NCI-H226 (cell line): ENCODE measurements around the gene PODXL.

Source experiments
- DNase-seq: peaks from one replicate; pipeline ENCODE4 v3.0.0-alpha.2; 2015

PODXL gene

GRCh38 chr7:131563918-131564317 is 7.5 kb upstream of the PODXL start:
- DNase-seq = no peak

DNA sequence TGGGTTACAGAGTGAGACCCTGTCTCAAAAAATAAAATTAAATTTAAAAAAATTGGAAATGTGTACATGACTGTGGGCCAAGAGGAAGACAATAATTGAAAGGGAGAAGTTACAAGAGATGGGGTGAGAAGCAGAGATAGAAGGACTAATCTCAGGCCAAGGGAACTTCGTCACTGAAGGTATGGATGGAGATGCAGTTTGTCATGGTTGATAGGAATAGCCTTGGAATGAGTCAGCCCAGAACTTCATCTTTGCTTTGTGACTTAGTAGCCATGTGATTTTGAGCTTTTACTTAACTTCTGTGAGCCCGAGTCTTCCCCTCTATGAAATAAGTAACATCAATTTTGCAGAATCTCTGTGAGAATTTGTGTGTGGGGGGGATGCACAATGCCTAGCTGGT is 6.5 kb upstream of the PODXL start:
- DNase-seq = no peak

- no peak for DNase-seq
Observed at GRCh38 chr7:131560061-131560460, 3.6 kb upstream of the PODXL start.

- no peak for DNase-seq
Observed at GRCh38 chr7:131557652-131558385, 1.4 kb upstream of the PODXL start.

DNA sequence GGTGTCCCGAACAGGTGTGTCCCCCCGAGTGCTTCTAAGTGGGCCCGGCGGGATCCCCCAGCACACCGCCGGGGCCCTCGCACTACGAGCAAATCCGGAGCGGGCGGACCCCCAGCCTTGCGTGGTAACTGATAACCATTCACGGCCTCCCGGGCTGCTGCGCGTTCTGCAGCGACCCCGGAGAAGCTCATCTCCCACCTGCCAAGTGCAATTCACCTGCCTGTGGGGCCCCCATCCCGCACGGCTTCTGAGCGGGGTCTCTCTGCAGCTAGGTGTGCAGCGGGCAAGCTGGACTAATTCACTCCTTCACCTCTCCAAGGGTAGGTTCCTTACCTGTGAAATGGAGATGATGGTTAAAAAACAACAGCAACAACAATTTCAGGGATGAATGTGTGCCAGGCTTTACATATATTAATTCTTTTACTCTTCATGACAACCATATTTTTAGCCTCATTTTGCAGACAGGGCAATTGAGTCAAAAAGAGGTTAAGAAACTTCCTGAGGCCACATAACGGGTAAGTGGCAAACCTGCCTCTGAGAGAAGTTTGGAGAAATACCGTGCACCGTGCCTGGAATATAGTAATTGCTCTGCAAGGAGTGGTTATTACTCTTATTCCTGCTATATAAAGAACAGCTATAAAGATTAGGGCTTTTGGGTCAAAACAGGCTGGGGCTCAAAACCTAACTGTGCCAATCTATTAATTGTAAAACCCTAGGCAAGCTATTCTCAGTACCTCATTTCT is 652 bp upstream of the PODXL start:
- DNase-seq = no peak

DNA sequence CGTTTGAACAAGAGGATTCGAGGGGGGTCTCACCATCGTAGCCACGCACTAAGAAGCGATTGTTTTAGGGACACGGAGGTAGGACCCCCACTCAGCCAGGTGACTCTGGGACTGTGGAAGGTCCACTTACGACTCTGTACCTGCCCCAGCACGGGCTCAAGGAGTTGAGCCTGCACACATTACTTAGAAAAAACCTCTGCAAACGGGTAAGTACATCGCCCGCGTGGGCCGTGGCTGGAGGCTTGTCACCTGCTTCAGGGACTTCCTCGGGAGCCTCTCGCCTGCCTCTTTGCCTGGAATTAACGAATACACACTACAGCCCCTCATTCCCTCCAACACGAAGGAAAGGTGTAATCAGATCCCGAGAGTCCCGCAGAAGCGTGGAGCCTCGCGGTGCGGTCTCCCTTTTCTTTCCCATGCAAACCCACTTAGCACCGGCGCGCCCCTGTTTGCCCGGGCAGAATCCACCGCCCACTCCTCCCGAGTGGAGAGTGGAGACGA is 826 bp downstream of the PODXL start:
- no peak for DNase-seq

DNA sequence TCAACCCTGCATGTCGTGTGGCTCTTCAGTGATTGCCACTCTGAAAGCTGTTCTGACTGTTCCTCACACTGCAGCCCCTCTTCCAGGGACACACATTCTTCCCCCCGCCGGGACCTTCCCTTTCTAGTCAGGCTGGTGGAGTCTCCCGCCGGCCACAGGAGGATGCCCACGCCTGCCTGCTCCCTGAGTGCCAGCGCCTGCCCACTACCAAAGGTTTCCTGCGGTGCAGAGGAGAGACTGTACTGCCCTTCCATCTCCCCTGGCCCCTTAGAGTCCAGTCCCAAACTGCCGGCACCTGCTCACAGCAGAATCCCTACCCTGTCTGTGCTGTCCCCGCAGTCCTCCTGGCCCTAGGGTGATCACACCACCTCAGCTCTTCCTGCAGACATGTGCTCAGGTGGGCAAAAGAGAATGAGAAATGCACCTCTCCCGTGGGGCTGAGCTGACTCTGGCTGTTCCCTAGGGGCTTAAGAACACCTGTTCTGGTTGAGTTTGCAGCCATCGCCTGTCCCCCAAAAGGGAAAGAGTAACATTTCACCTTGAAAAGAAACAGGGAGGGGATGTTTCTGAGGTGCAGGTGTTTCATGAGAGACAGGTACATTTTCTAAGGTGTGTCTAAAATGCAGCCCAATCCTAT is 1.4 kb downstream of the PODXL start:
- no peak for DNase-seq

DNA sequence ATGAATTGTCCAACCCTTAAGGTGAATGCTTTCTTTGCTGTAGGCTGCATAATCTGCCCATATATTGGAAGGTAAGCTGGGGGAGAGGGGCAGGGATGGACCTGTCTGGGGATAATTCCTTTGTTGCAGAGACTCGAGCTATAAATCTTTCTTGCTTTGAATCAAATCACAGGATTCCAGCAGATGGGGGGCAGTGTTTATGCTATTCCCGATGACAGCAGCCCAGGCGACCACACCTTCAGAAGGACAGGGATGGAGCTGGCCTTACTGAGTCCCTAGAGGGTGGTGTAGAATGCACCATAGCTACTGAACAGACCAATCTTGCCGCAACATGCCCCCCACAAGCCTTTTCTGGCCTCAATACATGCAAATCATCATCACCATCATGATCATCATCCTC is 2.5 kb downstream of the PODXL start:
- no peak for DNase-seq

DNA sequence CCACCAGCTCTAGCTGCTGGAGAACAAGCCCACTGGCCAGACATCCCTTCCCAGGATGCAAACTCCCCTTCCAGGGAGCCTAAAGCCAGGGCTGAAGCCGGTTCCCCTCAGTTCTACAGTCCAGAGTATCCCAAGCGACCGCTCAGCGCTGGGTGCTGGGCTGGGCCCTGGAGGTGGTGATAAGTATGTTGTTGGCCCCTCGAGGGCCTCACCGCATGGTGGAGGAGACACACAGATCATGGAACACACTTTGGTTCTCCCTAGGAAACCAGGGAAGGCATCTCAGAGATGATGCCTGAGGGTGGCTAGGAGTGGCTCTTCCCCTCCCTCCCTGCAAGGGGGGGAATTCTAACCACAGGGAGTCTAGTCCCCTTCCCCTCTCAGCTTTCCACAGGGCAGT is 4.4 kb downstream of the PODXL start:
- no peak for DNase-seq

- no peak for DNase-seq
Observed at GRCh38 chr7:131550846-131551245, 5.6 kb downstream of the PODXL start.

DNA sequence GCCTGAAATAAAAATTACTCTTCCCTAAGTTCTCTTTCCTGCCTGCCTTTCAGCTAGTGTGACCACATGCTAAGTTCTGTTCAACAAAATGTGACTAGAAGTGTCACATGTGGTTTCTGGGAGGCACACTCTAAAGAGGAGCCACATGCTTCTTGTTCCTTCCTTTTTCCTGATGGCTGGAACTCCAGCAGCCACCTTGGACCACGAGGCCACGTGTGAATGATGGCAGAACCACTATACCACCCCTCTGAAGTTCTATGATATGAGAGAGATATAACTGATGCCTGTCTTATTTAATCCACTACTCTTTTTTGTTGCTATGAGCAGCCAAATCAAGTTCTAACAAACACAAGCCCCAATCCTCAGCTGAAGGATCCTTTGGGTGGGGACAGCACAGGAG is 8.1 kb downstream of the PODXL start:
- no peak for DNase-seq

DNA sequence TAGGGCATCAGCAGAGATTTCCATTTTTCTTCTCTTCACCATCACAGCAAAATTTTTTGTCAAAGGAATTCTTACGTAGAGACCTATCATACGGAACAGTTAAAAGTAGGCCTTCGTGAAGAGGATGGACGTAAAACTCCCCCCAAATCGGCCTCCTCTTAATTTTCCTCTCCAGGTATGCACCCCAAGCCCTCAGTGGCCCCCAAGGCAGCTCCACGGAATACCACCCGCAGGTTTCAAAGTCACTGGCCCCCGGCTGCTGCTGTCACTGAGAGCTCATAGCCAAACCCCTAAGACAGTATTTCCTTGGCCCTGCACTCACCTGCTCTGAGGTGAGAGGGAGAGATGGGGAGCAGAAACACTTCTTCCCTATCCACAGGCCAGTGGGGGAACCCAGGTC is 8.8 kb downstream of the PODXL start:
- DNase-seq = no peak

DNA sequence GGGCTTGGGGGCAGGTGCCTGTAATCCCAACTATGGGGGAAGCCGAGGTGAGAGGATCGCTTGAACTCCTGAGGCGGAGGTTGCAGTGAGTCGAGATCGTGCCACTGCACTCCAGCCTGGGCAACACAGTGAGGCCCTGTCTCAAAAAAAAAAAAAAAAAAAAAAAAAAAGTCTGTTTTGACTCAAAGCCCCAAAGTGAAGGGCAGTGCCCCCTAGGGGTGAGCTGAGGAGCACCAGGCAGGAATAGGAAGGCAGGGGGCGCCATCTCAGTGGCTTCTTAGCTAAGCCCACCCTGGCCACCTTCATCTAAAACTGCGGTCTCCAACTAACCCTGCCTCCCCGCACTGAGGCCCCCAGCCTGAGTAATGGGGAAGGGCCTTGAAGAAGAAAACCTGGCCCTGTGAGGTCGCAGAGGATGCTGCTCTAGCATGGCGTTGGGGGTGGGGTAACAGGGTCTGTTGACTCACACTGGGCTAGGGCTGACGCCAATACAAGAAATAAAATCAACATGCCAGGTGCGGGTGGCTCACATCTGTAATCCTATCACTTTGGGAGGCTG is 9.8 kb downstream of the PODXL start:
- peak; percentile 20 for DNase-seq

DNA sequence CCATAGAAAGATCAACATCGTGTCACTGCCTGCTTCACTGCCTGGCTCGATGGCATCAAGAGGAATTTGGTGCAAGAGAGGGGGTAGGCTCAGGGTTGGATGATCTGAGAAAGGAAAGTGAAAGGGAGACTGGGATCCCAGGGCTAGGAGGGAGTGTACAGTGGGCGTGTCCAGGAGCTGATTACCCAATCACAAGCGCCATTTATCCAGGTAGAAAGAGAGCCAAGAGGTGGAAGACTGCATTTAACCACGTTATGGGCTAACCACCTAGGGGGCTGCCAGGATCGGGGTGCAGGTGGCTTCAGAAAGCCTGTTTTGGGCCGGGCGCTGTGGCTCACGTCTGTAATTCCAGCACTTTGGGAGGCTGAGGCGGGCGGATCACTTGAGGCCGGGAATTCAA is 10.3 kb downstream of the PODXL start:
- DNase-seq = peak; percentile 83

- no peak for DNase-seq
Observed at GRCh38 chr7:131544449-131545301, 11.8 kb downstream of the PODXL start.

DNA sequence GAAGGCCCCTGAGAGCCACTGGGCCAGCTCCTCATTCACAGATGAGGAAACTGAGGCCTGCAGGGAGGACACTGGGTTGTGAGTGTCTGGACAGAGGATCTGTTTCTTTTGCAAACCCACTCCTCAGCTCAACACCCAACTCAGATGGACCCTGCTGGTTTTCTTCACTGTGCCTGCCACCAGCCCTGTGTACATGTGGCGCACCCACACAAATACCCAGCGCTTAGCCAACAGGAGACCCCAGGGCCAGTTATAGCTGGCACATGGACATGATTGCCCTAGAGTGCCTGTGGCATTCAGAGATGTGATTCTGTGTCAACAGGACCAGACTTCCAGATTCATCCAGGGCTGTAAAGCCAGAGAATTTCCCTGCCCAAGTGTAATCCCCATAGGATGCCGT is 12.4 kb downstream of the PODXL start:
- DNase-seq = no peak

DNA sequence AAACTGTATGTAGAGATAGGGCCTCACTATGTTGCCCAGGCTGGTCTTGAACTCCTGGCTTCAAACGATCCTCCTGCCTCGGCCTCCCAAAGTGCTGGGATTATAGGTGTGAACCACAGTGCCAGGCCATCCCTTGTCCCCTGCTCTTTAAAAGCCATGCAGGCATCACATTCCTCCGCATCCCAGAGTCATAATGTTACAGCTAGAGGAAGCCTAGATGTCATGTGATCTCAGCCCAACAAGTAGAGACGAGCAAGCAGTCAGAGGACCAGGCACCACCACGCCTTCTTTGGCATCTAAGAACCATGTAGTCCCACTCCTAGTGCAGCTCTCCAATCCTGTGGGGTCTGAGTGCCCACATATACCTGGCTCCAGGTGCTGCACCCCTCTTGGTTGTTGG is 13.1 kb downstream of the PODXL start:
- DNase-seq = no peak

DNA sequence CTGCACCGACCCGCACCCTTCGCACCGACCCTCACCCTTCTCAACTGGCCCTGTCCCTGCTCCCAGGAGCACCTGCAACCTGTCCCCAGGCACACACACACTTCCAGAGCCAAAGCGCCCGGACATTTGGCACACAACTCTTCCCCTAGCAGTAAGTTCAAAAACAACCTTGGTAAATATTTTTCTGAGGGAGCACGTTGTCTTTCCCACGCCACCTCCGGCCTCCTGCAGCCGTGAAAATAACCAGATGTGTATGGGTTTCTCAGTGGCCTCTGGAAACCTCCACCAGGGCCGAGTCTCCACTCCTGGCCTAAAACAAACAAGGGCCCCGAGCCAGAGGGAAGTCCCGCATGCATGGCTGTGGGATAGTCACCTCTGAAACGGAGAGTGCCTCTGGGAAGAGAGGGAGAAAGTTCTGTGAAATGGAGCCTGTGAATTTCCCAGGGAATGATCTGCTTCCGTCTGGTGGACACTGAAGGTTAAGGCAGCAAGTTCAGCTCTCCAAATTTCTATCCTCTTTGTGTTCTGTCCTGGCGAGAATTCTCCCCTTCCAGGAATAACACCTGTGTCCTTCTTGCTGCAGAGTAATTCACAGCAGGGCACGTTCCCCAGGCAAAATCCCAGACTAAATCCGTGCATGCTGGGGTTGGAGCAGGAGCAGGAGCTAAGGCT is 15.8 kb downstream of the PODXL start:
- DNase-seq = no peak

GRCh38 chr7:131538813-131539179 is 17.6 kb downstream of the PODXL start:
- no peak for DNase-seq

GRCh38 chr7:131538071-131538812 is 18.2 kb downstream of the PODXL start:
- DNase-seq = peak; percentile 85

DNA sequence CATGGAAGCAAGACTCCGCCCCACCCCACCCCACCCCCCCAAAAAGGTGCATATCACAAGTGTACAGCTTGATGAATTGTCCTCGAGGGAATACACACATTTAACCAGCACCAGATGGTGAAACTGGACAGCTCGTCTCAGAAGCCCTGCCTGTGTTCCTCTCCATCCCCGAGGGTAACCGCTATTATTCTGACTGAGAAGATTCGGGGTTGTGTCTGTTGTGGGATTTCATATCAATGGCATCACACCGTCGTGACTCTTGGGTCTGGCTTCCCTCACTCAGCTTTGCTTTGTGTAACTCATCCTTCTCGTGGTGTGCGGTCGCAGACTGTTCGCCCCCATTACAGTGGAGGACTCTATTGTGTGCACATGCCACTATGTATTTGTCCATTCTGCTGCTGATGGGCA is 18.9 kb downstream of the PODXL start:
- DNase-seq = peak; percentile 52
